ENCODE results near the gene KIAA1217. TPM values are rescaled to one million over a fixed set of nuclear protein-coding genes. Genes with fewer than 3 reads are reported as not detected.
A peak's percentile ranks its signal among the peaks of the same experiment; 100 is the strongest.

The KIAA1217 gene
- total RNA-seq, 1 donor from 2014 or later, result 121 TPM

DNA sequence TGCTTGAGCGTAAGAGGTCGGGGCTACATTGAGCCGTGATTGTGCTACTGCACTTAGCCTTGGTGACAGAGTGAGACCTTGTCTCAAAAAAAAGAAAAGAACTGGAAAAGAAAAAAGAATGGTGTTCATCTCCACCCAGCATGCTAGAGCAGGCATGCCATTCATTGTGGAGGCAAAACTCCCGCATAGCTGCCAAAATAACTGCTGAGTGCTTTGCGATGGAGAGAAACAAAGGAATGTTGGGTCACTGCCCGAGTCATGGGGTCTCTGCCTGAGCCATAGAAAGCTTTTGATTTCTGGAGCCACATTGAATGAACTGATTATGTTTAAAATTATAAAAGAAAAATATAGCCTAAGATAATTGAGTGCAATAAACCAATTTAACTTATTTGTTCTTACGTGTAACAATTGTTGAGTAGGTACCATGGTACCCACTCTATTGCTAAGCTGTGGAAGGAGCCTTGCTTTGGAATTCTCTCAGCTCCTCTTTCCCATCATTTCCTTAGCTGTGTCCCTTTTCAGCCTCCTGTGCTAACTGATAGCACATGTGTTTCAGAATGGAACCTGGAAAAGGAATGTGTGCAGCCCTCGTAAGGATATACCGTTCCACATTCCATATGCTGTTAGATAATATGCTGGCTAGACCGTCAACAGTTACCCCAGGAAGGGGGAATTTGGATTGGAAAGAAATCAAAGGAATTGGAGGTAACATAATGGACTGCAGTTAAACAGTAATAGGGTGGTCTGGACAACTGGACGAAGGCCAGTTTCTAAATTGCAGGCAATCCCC, 99.0 kb downstream of the KIAA1217 start:
- Mint-ChIP-seq H3K4me1 (ENCODE audit: low read depth) (peaks cover 21% of the 10 kb centered on the region), H3K36me3 (ENCODE audit: insufficient read depth) (peaks cover 16% of the 10 kb centered on the region), H3K27ac (peak overlapping the region; percentile 61), H3K27me3 (no peaks in the 10 kb centered on the region), H3K9me3 (ENCODE audit: low read depth) (no peaks in the 10 kb centered on the region), H3K4me3 (ENCODE audit: low read depth) (no peak overlapping the region)
- DNase-seq (ENCODE audit: low spot score, unreplicated experiment), result no peak
- TF ChIP-seq, protein P1, sequence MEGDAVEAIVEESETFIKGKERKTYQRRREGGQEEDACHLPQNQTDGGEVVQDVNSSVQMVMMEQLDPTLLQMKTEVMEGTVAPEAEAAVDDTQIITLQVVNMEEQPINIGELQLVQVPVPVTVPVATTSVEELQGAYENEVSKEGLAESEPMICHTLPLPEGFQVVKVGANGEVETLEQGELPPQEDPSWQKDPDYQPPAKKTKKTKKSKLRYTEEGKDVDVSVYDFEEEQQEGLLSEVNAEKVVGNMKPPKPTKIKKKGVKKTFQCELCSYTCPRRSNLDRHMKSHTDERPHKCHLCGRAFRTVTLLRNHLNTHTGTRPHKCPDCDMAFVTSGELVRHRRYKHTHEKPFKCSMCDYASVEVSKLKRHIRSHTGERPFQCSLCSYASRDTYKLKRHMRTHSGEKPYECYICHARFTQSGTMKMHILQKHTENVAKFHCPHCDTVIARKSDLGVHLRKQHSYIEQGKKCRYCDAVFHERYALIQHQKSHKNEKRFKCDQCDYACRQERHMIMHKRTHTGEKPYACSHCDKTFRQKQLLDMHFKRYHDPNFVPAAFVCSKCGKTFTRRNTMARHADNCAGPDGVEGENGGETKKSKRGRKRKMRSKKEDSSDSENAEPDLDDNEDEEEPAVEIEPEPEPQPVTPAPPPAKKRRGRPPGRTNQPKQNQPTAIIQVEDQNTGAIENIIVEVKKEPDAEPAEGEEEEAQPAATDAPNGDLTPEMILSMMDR (IDR thresholded peaks at IDR 0.05; ENCODE audit: unreplicated experiment), result no peak

DNA sequence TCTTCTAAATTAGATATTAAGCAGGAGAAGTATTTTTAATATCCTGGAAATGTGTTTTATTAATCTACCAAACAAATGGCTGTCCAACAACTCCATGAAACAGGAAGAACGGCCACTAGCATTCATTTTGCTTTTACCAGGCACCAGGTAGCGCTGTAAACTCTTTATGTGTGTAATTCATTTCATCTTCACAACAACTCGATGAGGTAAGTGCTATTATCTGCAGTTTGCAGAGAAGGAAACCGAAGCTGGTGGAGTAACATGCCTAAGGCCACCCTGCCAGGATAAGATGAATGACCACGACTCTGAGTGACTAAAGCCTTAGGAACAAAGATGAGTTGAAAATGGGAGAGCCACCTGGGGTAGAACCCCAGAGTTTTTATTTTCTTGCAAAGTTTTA, 101.2 kb downstream of the KIAA1217 start:
- Mint-ChIP-seq H3K4me1 (ENCODE audit: low read depth) (peaks cover 30% of the 10 kb centered on the region), H3K4me3 (ENCODE audit: low read depth) (no peak overlapping the region), H3K36me3 (ENCODE audit: insufficient read depth) (peaks cover 10% of the 10 kb centered on the region), H3K27ac (no peak overlapping the region), H3K27me3 (no peaks in the 10 kb centered on the region), H3K9me3 (ENCODE audit: low read depth) (no peaks in the 10 kb centered on the region)
- DNase-seq (ENCODE audit: low spot score, unreplicated experiment), result no peak
- TF ChIP-seq, protein P1 (IDR thresholded peaks at IDR 0.05; ENCODE audit: unreplicated experiment), result no peak

DNA sequence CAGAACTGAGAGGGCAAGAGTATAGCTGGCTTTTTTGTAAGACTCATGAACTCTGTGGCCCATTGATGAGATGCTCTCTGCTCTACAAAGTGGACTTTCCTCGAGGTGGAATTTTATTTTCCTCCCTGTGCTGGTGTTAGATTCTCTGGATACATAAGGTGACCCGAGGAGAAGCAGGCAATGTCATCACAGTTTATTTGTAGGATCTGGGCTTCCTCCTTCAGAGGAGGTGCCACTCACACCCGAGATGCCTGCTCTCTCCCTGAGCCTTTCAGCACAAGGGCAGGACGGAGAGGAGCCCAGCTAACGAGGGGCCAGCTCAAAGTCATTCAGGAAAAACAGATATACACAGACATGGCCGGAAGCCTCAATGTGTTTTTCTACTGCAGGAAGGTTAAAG, 103.0 kb downstream of the KIAA1217 start:
- Mint-ChIP-seq H3K36me3 (ENCODE audit: insufficient read depth) (peaks cover 11% of the 10 kb centered on the region), H3K4me3 (ENCODE audit: low read depth) (no peak overlapping the region), H3K9me3 (ENCODE audit: low read depth) (no peaks in the 10 kb centered on the region), H3K27me3 (no peaks in the 10 kb centered on the region), H3K27ac (peak overlapping the region; percentile 60), H3K4me1 (ENCODE audit: low read depth) (peaks cover 27% of the 10 kb centered on the region)
- TF ChIP-seq, protein P1 (IDR thresholded peaks at IDR 0.05; ENCODE audit: unreplicated experiment), result no peak
- no peak for DNase-seq (ENCODE audit: low spot score, unreplicated experiment)

DNA sequence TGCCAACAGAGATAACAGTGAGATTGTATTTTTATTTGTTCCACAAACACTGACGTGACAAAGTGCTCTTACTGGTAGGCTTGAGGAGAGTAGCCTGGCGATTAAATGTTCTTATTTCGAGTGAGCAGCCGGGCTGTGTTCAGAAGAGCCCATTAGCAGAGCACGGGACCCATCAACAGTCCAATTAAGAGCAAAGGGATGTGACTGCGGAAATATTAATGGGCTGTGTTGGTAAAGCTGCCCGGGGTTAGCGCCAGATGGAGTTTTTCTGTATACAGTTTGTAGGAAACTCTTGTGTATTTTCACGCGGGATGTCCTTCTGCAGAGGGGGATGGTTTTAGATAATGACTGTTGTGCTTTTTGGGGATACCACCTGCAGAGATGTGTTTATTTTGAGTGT, 104.3 kb downstream of the KIAA1217 start:
- no peak overlapping the region for H3K27ac Mint-ChIP-seq
- no peak for DNase-seq (ENCODE audit: low spot score, unreplicated experiment)
- H3K4me3 Mint-ChIP-seq (ENCODE audit: low read depth), result no peak overlapping the region
- peaks cover 12% of the 10 kb centered on the region for H3K36me3 Mint-ChIP-seq (ENCODE audit: insufficient read depth)
- peaks cover 28% of the 10 kb centered on the region for H3K4me1 Mint-ChIP-seq (ENCODE audit: low read depth)
- no peaks in the 10 kb centered on the region for H3K27me3 Mint-ChIP-seq
- TF ChIP-seq, protein P1 (IDR thresholded peaks at IDR 0.05; ENCODE audit: unreplicated experiment), result no peak
- H3K9me3 Mint-ChIP-seq (ENCODE audit: low read depth), result no peaks in the 10 kb centered on the region

DNA sequence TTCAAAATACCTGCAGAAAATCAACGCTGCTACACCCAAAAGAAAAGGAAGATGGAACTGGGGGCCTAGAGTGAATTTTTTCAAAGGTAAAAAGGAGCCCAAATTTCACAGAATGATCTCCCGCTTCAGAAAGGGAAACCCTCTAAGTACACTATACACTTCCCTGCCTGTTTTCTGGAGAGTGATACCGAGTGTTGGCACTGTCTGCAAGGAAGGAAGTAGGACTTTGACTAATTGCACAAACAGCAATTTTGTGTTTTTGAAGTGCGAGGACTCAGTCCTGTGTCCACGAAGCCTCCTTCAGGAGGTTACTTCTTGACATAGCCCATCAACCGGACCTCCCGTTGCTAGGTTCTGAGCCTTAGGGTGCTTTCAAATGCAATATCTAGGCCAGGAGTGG, 106.3 kb downstream of the KIAA1217 start:
- TF ChIP-seq, protein P1 (IDR thresholded peaks at IDR 0.05; ENCODE audit: unreplicated experiment), result no peak
- Mint-ChIP-seq H3K27ac (no peak overlapping the region), H3K27me3 (no peaks in the 10 kb centered on the region), H3K36me3 (ENCODE audit: insufficient read depth) (peaks cover 14% of the 10 kb centered on the region), H3K4me3 (ENCODE audit: low read depth) (no peak overlapping the region), H3K4me1 (ENCODE audit: low read depth) (peaks cover 36% of the 10 kb centered on the region), H3K9me3 (ENCODE audit: low read depth) (no peaks in the 10 kb centered on the region)
- DNase-seq (ENCODE audit: low spot score, unreplicated experiment), result no peak

Measured in progenitor cell of endocrine pancreas (in vitro differentiated cells).